Calu3 (cell line): Measurements from ENCODE around the gene NDUFA6. TPM values are rescaled to one million over a fixed set of nuclear protein-coding genes. Genes with fewer than 3 reads are reported as not detected.
"Not testable (repeated sequence)": the region's sequence is repeated elsewhere in the genome, so short reads cannot be mapped to it uniquely, and the experiment has no call there.

Experiments
- Bru-seq: library from RNA; stranded (reverse); fragments of 400-500 nt; gene quantifications from one replicate; lab custom pipeline; 2021; lab: Mats Ljungman, UMichigan
- BruChase-seq, 2 experiments: library from RNA; stranded (reverse); fragments of 400-500 nt; gene quantifications; one replicate each; lab custom pipeline; 2021; lab: Mats Ljungman, UMichigan
- BruUV-seq: library from RNA; stranded (reverse); fragments of 400-500 nt; replicated peaks from 2 replicates; lab custom pipeline; 2021; lab: Mats Ljungman, UMichigan
- CTCF ChIA-PET: fragments of 300-600 bp; sonication (Branson Sonifier 250); formaldehyde crosslinking; loops from one replicate; lab custom pipeline; 2022; ENCODE audit warnings: antibody characterized with exemption; lab: Charles Lee
- DNase-seq: peaks from one replicate; pipeline ENCODE4 v3.0.0; 2022
- H3K27ac Mint-ChIP-seq: one replicate; pipeline ENCODE4 v1.8.0; 2022; ENCODE audit warnings: mixed read lengths; ENCODE audit not compliant: unreplicated experiment
- H3K27me3 Mint-ChIP-seq: one replicate; pipeline ENCODE4 v1.8.0; 2022; ENCODE audit warnings: mixed read lengths; ENCODE audit not compliant: unreplicated experiment
- H3K36me3 Mint-ChIP-seq: one replicate; pipeline ENCODE4 v1.8.0; 2022; ENCODE audit warnings: mild to moderate bottlenecking, moderate library complexity, mixed read lengths; ENCODE audit not compliant: insufficient read depth, unreplicated experiment
- H3K4me1 Mint-ChIP-seq: one replicate; pipeline ENCODE4 v1.8.0; 2022; ENCODE audit warnings: mild to moderate bottlenecking, low read depth, mixed read lengths; ENCODE audit not compliant: unreplicated experiment
- H3K4me3 Mint-ChIP-seq: one replicate; pipeline ENCODE4 v1.8.0; 2022; ENCODE audit warnings: mild to moderate bottlenecking, low read depth, moderate library complexity, mixed read lengths; ENCODE audit not compliant: unreplicated experiment
- H3K9me3 Mint-ChIP-seq: one replicate; pipeline ENCODE4 v1.8.0; 2022; ENCODE audit warnings: low read depth, mixed read lengths; ENCODE audit not compliant: unreplicated experiment
- intact Hi-C: fragments of 100-400 bp; cut with micrococcal nuclease; formaldehyde crosslinking; loops from one replicate; pipeline ENCODE4 v1.10.0; 2022; ENCODE audit not compliant: unreplicated experiment
- long read RNA-seq: library from polyadenylated mRNA; stranded (forward); transcript quantifications from one replicate; pipeline ENCODE4 v2.0.0, GENCODE V29; 2022
- total RNA-seq: library from RNA; stranded (reverse); gene quantifications from 2 replicates; pipeline ENCODE4 v1.2.3, GENCODE V29; 2022
- TF ChIP-seq, protein P1 (sequence below): fragments of 200-600 bp; IDR thresholded peaks from one replicate; pipeline ENCODE4 v1.8.0; 2022; ENCODE audit warnings: antibody characterized with exemption; ENCODE audit not compliant: unreplicated experiment

NDUFA6 gene
- total RNA-seq (61.6 and 68.0 TPM in 2 replicates), Bru-seq, nascent RNA (percentile 81 among the genes with signal in this experiment), BruChase-seq, experiment 1, labeled RNA remaining after a 6-hour chase (percentile 94 among the genes with signal in this experiment), BruChase-seq, experiment 2, labeled RNA remaining after a 2-hour chase (percentile 89 among the genes with signal in this experiment)
- long read RNA-seq, transcript NDUFA6-201 (2 exons, 475 nt): minor isoform, 8 of 326 reads
- long read RNA-seq, transcript NDUFA6-202 (3 exons, 1,256 nt): major isoform, 312 of 326 reads
- long read RNA-seq, partial matches to known transcripts: 0 of 326 reads
- long read RNA-seq, other reads (novel, unspliced or antisense): 6 of 326 reads

DNA sequence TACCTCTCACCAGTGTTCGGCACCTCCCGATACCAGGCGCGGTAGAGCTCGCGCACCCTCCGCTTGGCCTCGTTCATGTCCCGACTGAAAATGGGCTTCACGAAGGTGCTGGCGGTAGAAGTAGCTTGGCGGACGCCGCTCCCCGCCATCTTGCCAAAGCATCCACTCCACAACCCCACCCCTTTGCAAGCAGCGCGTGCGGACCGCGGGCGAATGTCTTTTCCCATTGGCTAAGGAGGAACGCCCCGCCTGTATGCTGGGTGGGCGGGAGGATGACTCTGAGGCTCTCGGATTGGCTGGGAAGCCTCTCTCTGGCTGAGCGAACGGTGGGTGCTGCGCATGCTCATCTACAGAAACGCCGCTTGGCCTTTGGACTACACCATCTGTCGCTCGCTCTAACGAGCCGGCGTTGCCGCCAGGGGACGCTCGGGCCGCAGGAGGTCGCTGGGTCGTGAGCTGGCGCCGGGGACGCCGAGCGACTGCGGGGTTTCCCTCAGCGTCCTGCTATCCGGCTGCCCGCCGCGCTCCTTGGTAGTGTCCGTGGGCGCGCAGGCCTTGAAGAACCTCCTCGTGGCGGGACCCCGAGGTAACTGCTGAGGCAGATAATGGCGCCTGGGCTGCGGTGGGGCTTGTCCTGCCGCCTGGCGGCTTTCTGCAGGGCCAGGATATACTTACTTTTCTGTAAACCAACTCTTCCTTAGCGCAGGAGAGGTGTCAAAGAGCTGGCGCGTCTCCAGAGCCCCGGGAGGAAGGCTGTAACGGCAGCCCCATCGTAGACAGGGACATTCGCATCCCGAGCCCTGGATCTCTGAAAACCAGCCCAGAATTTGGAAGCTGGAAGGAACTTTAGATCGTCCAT lies at the start of gene NDUFA6:
Gene NDUFA6 (minus strand): TSS at position 177 of the 859 bp plus-strand sequence. CDS start 28 bp downstream, at position 149.
- TF ChIP-seq, protein P1, sequence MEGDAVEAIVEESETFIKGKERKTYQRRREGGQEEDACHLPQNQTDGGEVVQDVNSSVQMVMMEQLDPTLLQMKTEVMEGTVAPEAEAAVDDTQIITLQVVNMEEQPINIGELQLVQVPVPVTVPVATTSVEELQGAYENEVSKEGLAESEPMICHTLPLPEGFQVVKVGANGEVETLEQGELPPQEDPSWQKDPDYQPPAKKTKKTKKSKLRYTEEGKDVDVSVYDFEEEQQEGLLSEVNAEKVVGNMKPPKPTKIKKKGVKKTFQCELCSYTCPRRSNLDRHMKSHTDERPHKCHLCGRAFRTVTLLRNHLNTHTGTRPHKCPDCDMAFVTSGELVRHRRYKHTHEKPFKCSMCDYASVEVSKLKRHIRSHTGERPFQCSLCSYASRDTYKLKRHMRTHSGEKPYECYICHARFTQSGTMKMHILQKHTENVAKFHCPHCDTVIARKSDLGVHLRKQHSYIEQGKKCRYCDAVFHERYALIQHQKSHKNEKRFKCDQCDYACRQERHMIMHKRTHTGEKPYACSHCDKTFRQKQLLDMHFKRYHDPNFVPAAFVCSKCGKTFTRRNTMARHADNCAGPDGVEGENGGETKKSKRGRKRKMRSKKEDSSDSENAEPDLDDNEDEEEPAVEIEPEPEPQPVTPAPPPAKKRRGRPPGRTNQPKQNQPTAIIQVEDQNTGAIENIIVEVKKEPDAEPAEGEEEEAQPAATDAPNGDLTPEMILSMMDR: peak; percentile 74
- no TSS peak for BruUV-seq
- H3K9me3 Mint-ChIP-seq: no peaks in the 10 kb centered on the region
- H3K4me3 Mint-ChIP-seq: peak within 1 kb of the TSS; percentile 96
- H3K27me3 Mint-ChIP-seq: no peaks in the 10 kb centered on the region
- peak; percentile 98 for DNase-seq
- peak within 1 kb of the TSS; percentile 96 for H3K27ac Mint-ChIP-seq
- CTCF ChIA-PET: interaction anchor here (0.6 to 2.5 kb wide), 8 partner anchors 11 to 685 kb away, joined by 3 to 17 read pairs (median 6); partner anchors contain the start of genes NAGA and SMDT1
- intact Hi-C loops: loop anchor here (2.0 kb wide), 1 partner anchor 346 kb away; no protein-coding TSS in a partner anchor
- peaks cover 45% of the 10 kb centered on the region for H3K36me3 Mint-ChIP-seq
- H3K4me1 Mint-ChIP-seq: peaks cover 15% of the 10 kb centered on the region

DNA sequence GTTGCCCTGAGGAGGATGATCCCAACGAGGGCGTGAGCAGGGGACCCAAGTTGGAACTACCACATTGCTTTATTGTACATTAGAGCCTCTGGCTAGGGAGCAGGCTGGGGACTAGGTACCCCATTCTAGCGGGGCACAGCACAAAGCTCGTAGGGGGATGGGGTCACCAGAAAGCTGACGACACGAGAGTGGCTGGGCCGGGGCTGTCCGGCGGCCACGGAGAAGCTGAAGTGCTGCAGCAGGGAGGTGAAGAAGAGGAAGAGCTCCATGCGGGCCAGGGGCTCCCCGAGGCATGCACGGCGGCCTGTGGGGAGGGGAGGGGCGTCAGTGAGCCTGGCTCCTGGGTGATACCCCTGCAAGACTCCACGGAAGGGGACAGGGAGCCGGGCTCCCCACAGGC lies 49.6 kb upstream of the NDUFA6 start:
- H3K4me1 Mint-ChIP-seq, DNase-seq, CTCF ChIA-PET, intact Hi-C loops, H3K27me3 Mint-ChIP-seq, H3K27ac Mint-ChIP-seq, BruUV-seq, H3K9me3 Mint-ChIP-seq, H3K4me3 Mint-ChIP-seq: not testable (repeated sequence)
- H3K36me3 Mint-ChIP-seq: peaks cover 16% of the 10 kb centered on the region

DNA sequence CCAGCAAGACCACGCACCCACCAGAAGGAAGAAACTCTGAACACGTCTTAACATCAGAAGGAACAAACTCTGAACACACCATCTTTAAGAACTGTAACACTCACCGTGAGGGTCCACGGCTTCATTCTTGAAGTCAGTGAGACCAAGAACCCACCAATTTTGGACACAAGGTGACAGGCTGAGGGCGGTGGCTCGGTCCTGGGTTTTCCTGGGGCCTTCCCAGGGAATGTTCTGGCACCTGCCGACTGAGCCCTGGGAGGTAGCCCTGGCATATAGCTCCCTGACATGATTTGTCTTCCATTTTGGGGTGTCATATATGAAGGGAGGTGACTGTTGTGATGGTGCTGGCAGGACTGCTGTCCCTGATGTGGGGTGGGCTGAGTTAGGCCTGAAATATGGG lies 48.9 kb upstream of the NDUFA6 start:
- H3K27me3 Mint-ChIP-seq, H3K4me1 Mint-ChIP-seq, CTCF ChIA-PET, H3K27ac Mint-ChIP-seq, DNase-seq, intact Hi-C loops, BruUV-seq, H3K4me3 Mint-ChIP-seq, H3K9me3 Mint-ChIP-seq: not testable (repeated sequence)
- peaks cover 17% of the 10 kb centered on the region for H3K36me3 Mint-ChIP-seq

DNA sequence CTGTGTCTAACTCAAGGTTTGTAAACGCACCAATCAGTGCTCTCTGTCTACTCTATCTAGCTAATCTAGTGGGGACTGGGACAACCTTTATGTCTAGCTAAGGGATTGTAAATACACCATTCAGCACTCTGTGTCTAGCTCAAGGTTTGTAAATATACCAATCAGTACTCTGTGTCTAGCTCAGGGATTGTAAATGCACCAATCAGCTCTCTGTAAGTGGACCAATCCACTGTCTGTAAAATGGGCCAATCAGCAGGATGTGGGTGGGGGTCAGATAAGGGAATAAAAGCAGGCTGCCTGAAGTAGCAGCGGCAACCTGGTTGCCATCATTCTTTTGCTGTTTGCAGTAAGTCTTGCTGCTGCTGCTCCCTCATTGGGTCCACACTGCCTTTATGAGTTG lies 48.4 kb upstream of the NDUFA6 start:
- CTCF ChIA-PET: no interaction called here
- intact Hi-C loops: no loop called here
- H3K27ac Mint-ChIP-seq: no peak overlapping the region
- H3K36me3 Mint-ChIP-seq: peaks cover 22% of the 10 kb centered on the region
- no peaks in the 10 kb centered on the region for H3K9me3 Mint-ChIP-seq
- no peaks in the 10 kb centered on the region for H3K27me3 Mint-ChIP-seq
- TF ChIP-seq, protein P1: no peak
- no peak for DNase-seq
- no TSS peak for BruUV-seq
- H3K4me1 Mint-ChIP-seq: no peaks in the 10 kb centered on the region
- H3K4me3 Mint-ChIP-seq: no peak overlapping the region

DNA sequence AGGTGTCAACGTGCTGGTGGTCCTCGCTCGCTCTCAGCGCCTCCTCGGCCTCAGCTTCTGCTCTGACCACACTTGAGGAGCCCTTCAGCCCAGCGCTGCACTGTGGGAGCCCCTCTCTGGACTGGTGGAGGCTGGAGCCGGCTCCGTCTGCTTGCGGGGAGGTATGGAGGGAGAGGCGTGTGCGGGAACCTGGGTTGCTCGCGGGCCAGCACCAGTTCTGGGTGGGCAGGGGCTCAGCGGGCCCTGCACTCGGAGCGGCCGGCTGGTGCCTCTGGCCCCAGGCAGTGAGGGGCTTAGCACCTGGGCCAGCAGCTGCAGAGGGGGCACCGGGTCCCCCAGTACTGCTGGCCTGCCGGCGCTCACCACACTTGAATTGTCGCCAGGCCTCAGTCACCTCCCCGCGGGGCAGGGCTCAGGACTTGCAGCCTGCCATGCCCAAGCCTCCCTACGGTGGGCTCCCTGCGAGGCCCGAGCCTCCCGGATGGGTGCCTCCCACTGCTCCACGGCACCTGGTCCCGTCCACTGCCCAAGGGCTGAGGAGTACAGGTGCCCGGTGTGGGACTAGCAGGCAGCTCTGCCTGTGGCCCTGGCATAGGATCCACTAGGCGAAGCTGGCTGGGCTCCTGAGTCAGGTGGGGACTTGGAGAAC lies 47.7 kb upstream of the NDUFA6 start:
- TF ChIP-seq, protein P1: no peak
- intact Hi-C loops: no loop called here
- no peaks in the 10 kb centered on the region for H3K4me1 Mint-ChIP-seq
- no peaks in the 10 kb centered on the region for H3K27me3 Mint-ChIP-seq
- H3K9me3 Mint-ChIP-seq: no peaks in the 10 kb centered on the region
- peaks cover 29% of the 10 kb centered on the region for H3K36me3 Mint-ChIP-seq
- CTCF ChIA-PET: no interaction called here
- no peak overlapping the region for H3K4me3 Mint-ChIP-seq
- no peak overlapping the region for H3K27ac Mint-ChIP-seq
- no TSS peak for BruUV-seq
- no peak for DNase-seq

DNA sequence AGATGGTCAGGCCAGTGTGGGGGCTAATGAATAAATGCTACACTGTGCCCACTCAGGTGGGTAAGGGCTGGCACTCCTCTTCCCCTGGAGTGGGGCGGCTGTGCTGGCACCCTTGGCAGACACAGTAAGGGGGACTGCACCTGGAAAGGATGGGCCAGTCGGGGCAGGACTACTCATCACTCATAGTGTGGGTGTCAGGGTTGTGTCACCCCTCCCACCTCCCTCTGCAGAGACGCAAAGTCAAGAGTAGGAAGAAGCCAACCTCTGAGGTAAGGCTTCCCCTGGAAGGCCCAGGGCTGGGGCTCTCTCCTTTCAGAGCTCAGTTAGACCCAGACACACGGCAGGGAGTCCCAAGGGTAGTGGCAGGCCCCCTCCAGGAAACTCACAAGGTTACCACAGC lies 45.1 kb upstream of the NDUFA6 start:
- H3K9me3 Mint-ChIP-seq, H3K4me3 Mint-ChIP-seq, DNase-seq, intact Hi-C loops, H3K4me1 Mint-ChIP-seq, H3K27ac Mint-ChIP-seq, H3K27me3 Mint-ChIP-seq, BruUV-seq, CTCF ChIA-PET: not testable (repeated sequence)
- H3K36me3 Mint-ChIP-seq: peaks cover 35% of the 10 kb centered on the region
